Activated naive CD8-positive, alpha-beta T cell treated with anti-CD3 and anti-CD28 coated beads, Interleukin-2, amount 10 ng/mL, durations not matched to agents 7 days and 5 days (primary cell): Measurements from ENCODE around the gene GALM. TPM values are rescaled to one million over a fixed set of nuclear protein-coding genes. Genes with fewer than 3 reads are reported as not detected.
"Not testable (repeated sequence)": the region's sequence is repeated elsewhere in the genome, so short reads cannot be mapped to it uniquely, and the experiment has no call there.

ENCODE experiments used
- ATAC-seq: fragments of 150-1000 bp; cut with Tn5 transposase; one replicate; pipeline ENCODE4 v1.10.0; 2021; ENCODE audit warnings: low read depth, moderate library complexity
- POLR2A ChIA-PET: fragments of 350-600 bp; sonication (Branson Sonifier 250); formaldehyde crosslinking; loops from one replicate; lab custom pipeline; 2021; ENCODE audit warnings: antibody characterized with exemption; lab: Charles Lee
- DNase-seq: peaks from one replicate; pipeline ENCODE4 v3.0.0; 2021
- H3K27ac Mint-ChIP-seq: one replicate; pipeline ENCODE4 v1.8.0; 2022; ENCODE audit warnings: mild to moderate bottlenecking, mixed read lengths
- H3K27me3 Mint-ChIP-seq: one replicate; pipeline ENCODE4 v1.8.0; 2022; ENCODE audit warnings: mild to moderate bottlenecking, moderate library complexity, mixed read lengths
- H3K36me3 Mint-ChIP-seq: one replicate; pipeline ENCODE4 v1.8.0; 2021; ENCODE audit warnings: mild to moderate bottlenecking, mixed read lengths
- H3K4me1 Mint-ChIP-seq: one replicate; pipeline ENCODE4 v1.8.0; 2021; ENCODE audit warnings: mixed read lengths
- H3K4me3 Mint-ChIP-seq: one replicate; pipeline ENCODE4 v1.8.0; 2022; ENCODE audit warnings: mild to moderate bottlenecking, moderate library complexity, mixed read lengths
- H3K9me3 Mint-ChIP-seq: one replicate; pipeline ENCODE4 v1.8.0; 2021; ENCODE audit warnings: mixed read lengths
- total RNA-seq, 2 experiments: library from RNA; stranded (reverse); gene quantifications; one replicate each; pipeline ENCODE4 v1.2.3, GENCODE V29; 2021

GALM gene
- total RNA-seq, 2 experiments from 2014 or later, result 28.3 to 30.2 TPM

DNA sequence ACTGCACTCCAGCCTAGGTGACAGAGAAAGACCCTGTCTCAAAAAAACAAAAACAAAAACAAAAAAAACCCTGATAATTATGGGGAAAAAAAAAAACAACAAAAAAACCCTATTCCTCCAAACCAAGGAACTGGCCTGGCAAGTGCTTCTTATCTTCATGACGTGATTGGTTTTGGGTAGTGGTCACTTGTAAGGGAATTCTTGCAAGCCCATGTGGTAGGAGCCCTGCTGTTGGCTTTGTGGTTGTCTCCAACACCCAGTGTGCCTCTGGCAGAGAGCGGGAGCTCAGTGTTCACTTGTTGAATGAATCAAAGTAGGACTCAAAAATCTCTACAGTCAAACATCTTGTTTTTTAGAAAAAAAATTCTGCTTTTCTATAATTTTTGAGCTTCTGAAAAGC, 6.0 kb downstream of the GALM start:
- Mint-ChIP-seq H3K9me3 (no peaks in the 10 kb centered on the region), H3K27me3 (no peaks in the 10 kb centered on the region), H3K27ac (no peak overlapping the region), H3K36me3 (peaks cover 51% of the 10 kb centered on the region), H3K4me1 (peaks cover 41% of the 10 kb centered on the region), H3K4me3 (no peak overlapping the region)
- DNase-seq, result no peak
- POLR2A ChIA-PET, result no interaction called here
- no peak for ATAC-seq

DNA sequence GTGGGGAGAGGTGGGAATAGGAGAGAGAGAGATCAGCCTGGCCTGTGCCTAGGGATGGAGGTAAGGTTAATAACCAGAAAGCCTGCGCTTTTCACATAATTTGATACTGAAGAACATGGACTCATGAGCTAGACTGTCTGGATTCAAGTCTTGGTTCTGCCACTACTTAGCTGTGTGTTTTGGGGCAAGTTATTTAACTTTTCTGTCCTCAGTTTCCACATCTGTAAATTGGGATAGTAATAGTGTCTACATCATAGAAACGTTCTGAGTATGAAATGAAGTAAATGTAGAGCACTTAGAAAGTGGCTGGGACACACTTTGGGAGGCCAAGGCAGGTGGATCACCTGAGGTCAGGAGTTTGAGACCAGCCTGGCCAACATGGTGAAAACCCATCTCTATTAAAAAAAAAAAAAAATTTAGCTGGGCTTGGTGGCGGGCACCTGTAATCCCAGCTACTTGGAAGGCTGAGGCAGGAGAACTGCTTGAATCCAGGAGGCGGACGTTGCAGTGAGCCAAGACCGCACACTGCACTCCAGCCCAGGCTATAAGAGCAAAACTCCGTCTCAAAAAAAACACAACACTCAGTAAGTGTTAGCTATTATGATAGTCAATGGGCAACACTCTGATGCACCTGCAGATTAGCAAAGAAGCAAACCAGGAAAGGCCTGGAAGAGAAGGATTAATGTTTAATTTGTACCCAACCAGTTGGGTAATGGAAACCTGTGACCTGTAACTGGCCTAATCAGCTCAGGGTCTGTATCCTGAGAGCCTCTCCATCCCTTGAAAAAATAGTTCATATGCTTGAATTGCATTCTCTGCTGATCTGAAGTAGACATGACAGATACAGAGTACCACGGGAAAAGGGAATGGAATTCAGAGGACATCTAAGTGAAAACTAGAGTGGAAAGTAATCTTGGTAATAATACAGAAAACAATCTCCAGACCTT, 6.8 kb downstream of the GALM start:
- ATAC-seq (no peak), DNase-seq (no peak)
- Mint-ChIP-seq H3K9me3 (no peaks in the 10 kb centered on the region), H3K27me3 (no peaks in the 10 kb centered on the region), H3K27ac (no peak overlapping the region), H3K4me3 (no peak overlapping the region), H3K36me3 (peaks cover 55% of the 10 kb centered on the region), H3K4me1 (peaks cover 42% of the 10 kb centered on the region)
- POLR2A ChIA-PET, result no interaction called here

DNA sequence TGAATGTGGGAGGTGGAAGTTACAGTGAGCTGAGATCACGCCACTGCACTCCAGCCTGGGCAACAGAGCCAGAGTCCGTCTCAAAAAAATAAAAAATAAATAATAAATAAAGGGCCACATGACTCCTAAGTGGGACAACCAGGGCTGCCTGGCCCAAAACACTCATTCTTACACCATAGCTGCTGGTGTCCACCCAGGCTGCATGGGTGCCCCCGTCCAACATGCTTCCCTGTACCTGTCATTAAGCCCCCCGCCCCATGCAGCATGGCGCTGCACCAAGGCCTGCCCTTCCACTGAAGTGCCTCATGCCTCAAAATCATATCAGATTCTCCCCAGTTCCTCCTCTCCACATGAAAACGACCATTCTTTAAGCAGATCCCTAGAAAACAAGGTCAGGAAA, 10.8 kb downstream of the GALM start:
- ATAC-seq, result no peak
- H3K27ac Mint-ChIP-seq, result peak overlapping the region; percentile 9
- DNase-seq, result no peak
- H3K4me1 Mint-ChIP-seq, result peaks cover 25% of the 10 kb centered on the region
- H3K9me3 Mint-ChIP-seq, result no peaks in the 10 kb centered on the region
- peaks cover 65% of the 10 kb centered on the region for H3K36me3 Mint-ChIP-seq
- POLR2A ChIA-PET, result interaction anchor here (0.6 to 1.3 kb wide), 2 partner anchors 9 to 30 kb away, joined by 3 to 4 read pairs; no protein-coding TSS in a partner anchor
- no peak overlapping the region for H3K4me3 Mint-ChIP-seq
- H3K27me3 Mint-ChIP-seq, result no peaks in the 10 kb centered on the region

DNA sequence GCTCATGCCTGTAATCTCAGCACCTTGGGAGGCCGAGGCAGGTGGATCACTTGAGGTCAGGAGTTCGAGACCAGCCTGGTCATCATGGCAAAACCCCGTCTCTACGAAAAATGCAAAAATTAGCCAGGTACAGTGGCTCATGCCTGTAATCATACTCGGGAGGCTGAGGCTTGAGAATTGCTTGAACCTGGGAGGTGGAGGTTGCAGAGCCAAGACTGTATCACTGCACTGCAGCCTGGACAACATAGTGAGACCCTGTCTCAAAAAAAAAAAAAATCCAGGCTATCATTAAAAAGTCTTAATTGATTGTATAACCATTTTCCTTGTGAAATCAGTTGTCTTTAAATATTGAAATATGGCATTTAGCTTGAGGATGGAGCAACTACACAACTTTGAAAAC, 15.0 kb downstream of the GALM start:
- H3K9me3 Mint-ChIP-seq, H3K4me3 Mint-ChIP-seq, ATAC-seq, H3K27me3 Mint-ChIP-seq, H3K27ac Mint-ChIP-seq, DNase-seq: not testable (repeated sequence)
- POLR2A ChIA-PET, result interaction anchor here (0.6 kb wide), 1 partner anchor 29 kb away, joined by 4 read pairs; no protein-coding TSS in a partner anchor
- H3K4me1 Mint-ChIP-seq, result peaks cover 24% of the 10 kb centered on the region
- H3K36me3 Mint-ChIP-seq, result peaks cover 72% of the 10 kb centered on the region

DNA sequence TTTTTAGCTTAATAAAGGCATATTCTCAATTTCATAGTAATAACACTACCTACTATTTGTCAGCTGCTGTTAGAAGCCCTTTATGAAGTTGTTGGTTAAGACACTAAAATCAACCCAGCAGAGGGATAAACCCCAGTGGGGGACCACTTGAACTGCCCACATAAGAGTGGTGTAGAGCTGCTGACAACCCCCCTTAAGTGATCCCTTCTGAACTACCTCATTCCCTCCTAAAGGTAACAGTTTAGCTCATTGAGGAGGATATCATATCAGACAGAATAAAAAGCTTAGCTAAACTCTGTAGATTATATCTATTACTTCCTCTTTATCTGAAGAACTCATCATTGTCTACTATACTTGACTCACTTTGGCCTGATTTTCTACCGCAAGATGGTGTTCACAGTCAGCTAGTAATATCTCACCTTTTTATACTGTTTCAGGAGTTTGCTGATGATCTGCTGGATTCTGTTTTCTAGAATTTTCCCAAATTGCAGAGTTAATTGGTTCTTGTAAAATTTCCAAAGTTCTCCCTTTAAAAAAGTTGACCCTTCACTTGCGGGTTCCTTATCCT, 16.2 kb downstream of the GALM start:
- POLR2A ChIA-PET, result interaction anchor here (0.6 kb wide), 1 partner anchor 82 kb away, joined by 3 read pairs; no protein-coding TSS in a partner anchor
- Mint-ChIP-seq H3K4me1 (peaks cover 18% of the 10 kb centered on the region), H3K36me3 (peaks cover 70% of the 10 kb centered on the region), H3K4me3 (no peak overlapping the region), H3K9me3 (no peaks in the 10 kb centered on the region), H3K27ac (no peak overlapping the region), H3K27me3 (no peaks in the 10 kb centered on the region)
- ATAC-seq, result no peak
- DNase-seq, result no peak

DNA sequence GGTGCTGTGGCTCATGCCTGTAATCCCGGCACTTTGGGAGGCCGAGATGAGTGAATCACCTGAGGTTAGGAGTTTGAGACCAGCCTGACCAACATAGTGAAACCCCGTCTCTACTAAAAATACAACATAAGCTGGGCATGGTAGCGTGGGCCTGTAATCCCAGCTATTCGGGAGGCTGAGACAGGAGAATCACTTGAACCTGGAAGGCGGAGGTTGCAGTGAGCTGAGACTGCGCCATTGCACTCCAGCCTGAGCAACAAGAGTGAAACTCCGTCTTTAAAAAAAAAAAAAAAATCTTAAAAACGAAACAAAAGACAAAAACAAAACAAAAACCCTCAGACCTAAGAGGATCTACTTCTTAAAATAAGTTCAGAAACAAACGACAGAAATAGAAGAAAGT, 16.7 kb downstream of the GALM start:
- H3K27me3 Mint-ChIP-seq, H3K4me3 Mint-ChIP-seq, ATAC-seq, DNase-seq, H3K9me3 Mint-ChIP-seq, H3K27ac Mint-ChIP-seq, POLR2A ChIA-PET: not testable (repeated sequence)
- H3K36me3 Mint-ChIP-seq, result peaks cover 67% of the 10 kb centered on the region
- peaks cover 12% of the 10 kb centered on the region for H3K4me1 Mint-ChIP-seq

DNA sequence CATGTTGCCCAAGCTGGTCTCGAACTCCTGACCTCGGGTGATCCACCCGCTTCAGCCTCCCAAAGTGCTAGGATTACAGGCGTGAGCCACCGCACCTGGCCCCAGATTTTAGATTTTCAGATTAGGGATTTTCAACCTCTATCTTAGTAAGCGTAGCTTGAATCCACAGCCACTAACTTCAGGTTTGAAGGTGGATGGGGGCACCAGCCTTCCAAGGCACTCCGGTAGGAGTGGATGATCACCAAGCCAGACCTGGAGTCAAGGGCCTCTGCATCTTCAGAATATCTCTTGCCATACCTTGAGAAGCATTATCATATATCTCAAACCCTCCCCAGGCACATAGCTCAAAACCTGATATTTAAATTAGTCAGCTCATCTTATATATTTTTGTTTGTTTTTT, 17.9 kb downstream of the GALM start:
- Mint-ChIP-seq H3K9me3 (no peaks in the 10 kb centered on the region), H3K4me1 (peaks cover 8% of the 10 kb centered on the region)
- no peak for ATAC-seq

DNA sequence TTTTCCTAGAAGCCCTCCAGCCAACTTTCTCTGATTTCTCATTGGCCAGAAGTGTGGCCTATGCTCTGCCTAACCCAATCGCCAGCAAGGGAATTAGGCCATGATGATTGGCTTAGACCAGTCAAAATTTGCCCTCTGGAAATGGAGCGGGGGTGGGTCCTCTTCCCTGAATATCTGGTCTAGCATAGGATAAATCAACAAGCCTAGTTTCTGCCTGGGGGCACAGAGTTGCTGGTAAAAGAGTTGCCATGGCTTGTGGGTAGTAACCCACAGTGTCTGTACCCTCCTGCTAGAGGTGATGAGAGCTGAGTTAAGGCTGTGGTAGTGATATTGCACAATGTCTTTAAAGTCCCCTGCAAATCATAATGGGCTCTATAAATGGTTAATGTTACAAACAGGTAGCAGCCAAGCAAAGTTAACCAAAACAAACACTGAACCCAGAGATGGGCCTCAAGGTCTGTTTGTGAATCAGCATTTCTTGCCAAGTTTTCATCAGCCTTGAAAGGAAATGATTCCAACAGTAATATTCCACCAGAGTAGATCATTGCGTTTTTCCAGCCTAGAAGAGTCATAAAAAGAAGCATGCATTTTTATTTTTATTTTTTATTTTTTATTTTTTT, 19.3 kb downstream of the GALM start:
- ATAC-seq, result no peak
- DNase-seq, result no peak
- H3K9me3 Mint-ChIP-seq, result no peaks in the 10 kb centered on the region
- peaks cover 58% of the 10 kb centered on the region for H3K36me3 Mint-ChIP-seq
- POLR2A ChIA-PET, result no interaction called here
- H3K4me1 Mint-ChIP-seq, result peaks cover 12% of the 10 kb centered on the region
- no peak overlapping the region for H3K27ac Mint-ChIP-seq
- H3K27me3 Mint-ChIP-seq, result no peaks in the 10 kb centered on the region
- no peak overlapping the region for H3K4me3 Mint-ChIP-seq

More for the DNA sequence above, 17.9 kb downstream of the GALM start:
- H3K27ac Mint-ChIP-seq, result no peak overlapping the region
- no peak for DNase-seq
- peaks cover 61% of the 10 kb centered on the region for H3K36me3 Mint-ChIP-seq
- no peaks in the 10 kb centered on the region for H3K27me3 Mint-ChIP-seq
- POLR2A ChIA-PET, result no interaction called here
- H3K4me3 Mint-ChIP-seq, result no peak overlapping the region

DNA sequence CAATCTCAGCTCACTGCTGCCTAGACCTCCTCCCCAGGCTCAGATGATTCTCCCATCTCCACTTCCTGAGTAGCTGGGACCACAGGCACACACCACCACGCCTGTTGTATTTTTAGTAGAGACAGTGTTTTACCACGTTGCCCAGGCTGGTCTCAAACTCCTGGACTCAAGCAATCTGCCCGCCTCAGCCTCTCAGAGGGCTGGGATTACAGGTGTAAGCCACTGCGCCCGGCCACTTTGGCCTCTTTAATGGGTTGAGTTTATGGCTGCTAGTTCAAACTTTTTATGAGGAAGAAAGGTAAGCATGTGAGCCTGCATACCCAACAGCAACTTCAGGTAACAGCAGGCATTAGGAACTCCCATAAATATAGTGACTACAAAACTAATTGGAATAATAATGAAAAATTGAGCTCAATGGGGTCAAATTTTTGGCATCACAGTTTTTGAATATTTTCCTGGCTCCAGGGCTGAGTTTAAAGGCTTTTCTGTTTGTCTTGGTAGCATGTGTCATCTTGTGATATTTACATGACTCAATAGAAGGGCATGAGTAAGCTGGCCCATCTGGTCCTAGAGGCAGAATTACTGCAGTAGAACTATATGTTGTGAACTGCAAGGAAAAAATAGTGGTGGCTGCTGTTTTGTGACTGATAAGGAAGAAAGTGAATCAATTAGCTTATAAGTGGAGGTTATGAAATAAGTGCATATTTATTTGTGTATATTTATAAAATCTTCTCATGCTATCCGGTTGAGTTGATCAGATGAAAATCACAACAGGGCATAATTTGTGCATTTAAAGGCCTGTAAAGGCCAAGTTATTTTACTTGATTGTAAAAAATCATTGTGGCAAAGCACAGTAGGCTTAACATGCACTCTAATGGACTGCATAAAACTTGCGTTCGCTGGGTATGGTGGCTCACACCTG, 24.8 kb downstream of the GALM start:
- DNase-seq (no peak), ATAC-seq (no peak)
- Mint-ChIP-seq H3K36me3 (peaks cover 39% of the 10 kb centered on the region), H3K4me3 (no peak overlapping the region), H3K9me3 (no peaks in the 10 kb centered on the region), H3K27me3 (no peaks in the 10 kb centered on the region), H3K4me1 (peaks cover 19% of the 10 kb centered on the region), H3K27ac (no peak overlapping the region)
- POLR2A ChIA-PET, result interaction anchor here (0.9 to 1.2 kb wide), 2 partner anchors 38 to 87 kb away, joined by 3 read pairs; no protein-coding TSS in a partner anchor

DNA sequence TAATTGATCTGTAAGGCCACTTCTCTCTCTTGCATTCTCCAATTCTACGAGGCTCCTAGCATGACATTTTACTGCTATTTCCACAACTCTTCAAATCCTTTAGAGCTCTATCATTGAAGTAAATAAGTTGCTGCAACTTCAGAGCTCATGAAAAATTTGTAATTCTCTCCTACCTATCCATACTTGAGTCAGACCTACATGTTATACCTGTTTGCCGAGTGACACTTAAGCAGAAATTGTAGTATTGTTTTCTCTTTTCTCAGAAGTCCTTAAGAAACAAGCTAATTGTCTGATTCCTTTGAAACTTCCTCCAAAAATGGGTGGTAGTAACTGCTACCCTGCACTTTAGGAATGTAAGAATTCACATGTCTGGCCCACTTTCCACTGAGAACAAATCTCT, 26.1 kb downstream of the GALM start:
- Mint-ChIP-seq H3K9me3 (no peaks in the 10 kb centered on the region), H3K4me1 (peaks cover 20% of the 10 kb centered on the region), H3K27me3 (no peaks in the 10 kb centered on the region), H3K36me3 (peaks cover 35% of the 10 kb centered on the region), H3K4me3 (no peak overlapping the region), H3K27ac (no peak overlapping the region)
- no peak for DNase-seq
- ATAC-seq, result no peak
- POLR2A ChIA-PET, result interaction anchor here (0.6 to 1.3 kb wide), 2 partner anchors 56 to 59 kb away, joined by 3 to 4 read pairs; partner anchors contain the start of gene SRSF7

DNA sequence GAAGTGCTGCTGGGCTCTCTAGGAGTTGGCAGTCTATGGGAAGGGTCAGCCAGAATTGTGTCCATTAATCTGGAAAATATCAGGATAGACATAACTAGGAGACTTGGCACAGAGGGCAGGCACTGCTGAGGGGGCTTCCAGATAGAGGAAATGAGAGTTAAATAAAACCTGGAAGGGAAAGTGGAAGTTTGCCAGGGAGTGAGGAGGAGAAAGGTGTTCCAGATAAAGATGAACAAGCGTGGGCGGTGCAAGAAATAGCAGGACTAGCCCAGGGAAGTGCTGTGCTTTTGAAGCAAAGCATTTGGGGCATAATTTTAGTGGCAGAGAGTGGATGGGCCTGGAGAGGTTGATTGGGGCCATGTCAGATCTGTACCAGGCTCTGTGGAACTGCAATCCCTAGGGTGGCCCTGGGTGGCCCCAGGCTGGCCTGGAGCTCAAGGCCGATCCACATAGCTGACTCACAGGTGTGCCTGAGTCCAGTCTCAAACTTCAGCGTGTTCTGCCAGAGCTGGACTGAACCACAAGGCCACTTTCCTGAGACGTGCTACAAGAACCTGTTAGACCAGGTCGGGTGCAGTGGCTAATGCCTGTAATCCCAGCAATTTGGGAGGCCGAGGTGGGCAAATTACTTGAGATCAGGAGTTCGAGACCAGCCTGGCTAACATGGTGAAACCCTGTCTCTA, 26.9 kb downstream of the GALM start:
- peaks cover 23% of the 10 kb centered on the region for H3K4me1 Mint-ChIP-seq
- no peak for ATAC-seq

More for the DNA sequence above, 26.9 kb downstream of the GALM start:
- POLR2A ChIA-PET, result interaction anchor here (0.7 to 1.3 kb wide), 3 partner anchors 16 to 90 kb away, joined by 3 to 4 read pairs (median 3); partner anchors contain the start of gene SRSF7
- Mint-ChIP-seq H3K27ac (no peak overlapping the region), H3K9me3 (no peaks in the 10 kb centered on the region), H3K27me3 (no peaks in the 10 kb centered on the region), H3K36me3 (peaks cover 33% of the 10 kb centered on the region), H3K4me3 (no peak overlapping the region)
- no peak for DNase-seq
